ENCODE measurements around the gene TSHZ2.

Gene TSHZ2

DNA sequence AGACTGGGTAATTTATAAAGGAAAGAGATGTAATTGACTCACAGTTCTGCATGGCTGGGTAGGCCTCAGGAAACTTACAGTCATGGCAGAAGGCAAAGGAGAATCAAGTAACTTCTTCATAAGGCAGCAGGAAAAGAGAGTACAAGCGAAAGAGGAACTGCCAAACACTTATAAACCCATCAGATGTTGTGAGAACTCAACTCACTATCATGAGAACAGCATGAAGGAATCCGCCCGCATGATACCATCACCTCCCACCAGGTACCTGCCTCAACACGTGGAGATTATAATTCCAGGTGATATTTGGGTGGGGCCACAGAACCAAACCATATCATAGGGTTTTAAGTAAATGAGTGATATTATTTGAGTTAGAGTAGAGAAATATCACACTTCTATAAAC, 189.3 kb downstream of the TSHZ2 start:
- TF ChIP-seq, protein P1, sequence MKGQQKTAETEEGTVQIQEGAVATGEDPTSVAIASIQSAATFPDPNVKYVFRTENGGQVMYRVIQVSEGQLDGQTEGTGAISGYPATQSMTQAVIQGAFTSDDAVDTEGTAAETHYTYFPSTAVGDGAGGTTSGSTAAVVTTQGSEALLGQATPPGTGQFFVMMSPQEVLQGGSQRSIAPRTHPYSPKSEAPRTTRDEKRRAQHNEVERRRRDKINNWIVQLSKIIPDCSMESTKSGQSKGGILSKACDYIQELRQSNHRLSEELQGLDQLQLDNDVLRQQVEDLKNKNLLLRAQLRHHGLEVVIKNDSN (IDR thresholded peaks at IDR 0.05): no peak
- no peak for TF ChIP-seq EP300 (IDR thresholded peaks at IDR 0.05; ENCODE audit: borderline replicate concordance)

DNA sequence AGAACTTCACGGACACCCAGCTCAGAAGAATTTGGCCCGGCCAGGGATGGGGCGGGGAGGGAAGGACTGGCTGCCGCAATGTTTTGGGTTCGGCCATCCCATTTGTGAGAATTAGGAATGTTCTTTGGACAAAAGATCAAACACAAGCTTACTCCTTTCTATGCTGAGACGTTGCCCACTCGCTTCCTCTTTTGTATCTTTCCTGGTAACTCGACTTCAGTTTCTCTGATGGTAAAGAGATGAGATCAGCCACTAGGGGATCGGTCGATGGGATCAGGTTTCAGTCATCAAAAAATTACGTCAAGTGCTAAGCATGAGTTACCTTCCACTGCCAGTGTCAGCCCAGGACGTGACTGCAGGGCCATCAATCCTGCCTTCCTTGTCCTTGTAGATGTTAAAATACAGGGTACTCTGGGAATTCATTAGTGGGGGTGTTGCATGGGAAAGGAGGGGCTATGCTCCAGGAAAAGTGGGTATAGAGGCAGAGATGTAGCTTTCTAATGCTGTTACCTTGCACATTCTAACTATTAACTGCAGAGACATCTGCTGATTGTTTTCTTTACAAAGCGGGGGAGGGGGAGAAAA, 190.2 kb downstream of the TSHZ2 start:
- no peak for TF ChIP-seq YY1 (IDR thresholded peaks at IDR 0.05; ENCODE audit: low read depth)
- no peak for TF ChIP-seq TAF1 (IDR thresholded peaks at IDR 0.05; ENCODE audit: low read depth)

GRCh38 chr20:53163486-53163885, 191.3 kb downstream of the TSHZ2 start:
- TF ChIP-seq, protein P1 (IDR thresholded peaks at IDR 0.05): no peak
- TF ChIP-seq TAF1 (IDR thresholded peaks at IDR 0.05; ENCODE audit: low read depth) (no peak), CEBPB (IDR thresholded peaks at IDR 0.05) (no peak), TEAD4 (IDR thresholded peaks at IDR 0.05) (no peak), FOXM1 (IDR thresholded peaks at IDR 0.05; ENCODE audit: borderline replicate concordance, low read depth) (no peak), CREB1 (IDR thresholded peaks at IDR 0.05; ENCODE audit: low read depth) (no peak), RAD21 (IDR thresholded peaks at IDR 0.05; ENCODE audit: low read depth) (no peak), NFIC (IDR thresholded peaks at IDR 0.05) (no peak), EP300 (IDR thresholded peaks at IDR 0.05; ENCODE audit: borderline replicate concordance) (no peak), YY1 (IDR thresholded peaks at IDR 0.05; ENCODE audit: low read depth) (no peak), EGR1 (IDR thresholded peaks at IDR 0.05) (no peak)
- TF ChIP-seq, protein P2, sequence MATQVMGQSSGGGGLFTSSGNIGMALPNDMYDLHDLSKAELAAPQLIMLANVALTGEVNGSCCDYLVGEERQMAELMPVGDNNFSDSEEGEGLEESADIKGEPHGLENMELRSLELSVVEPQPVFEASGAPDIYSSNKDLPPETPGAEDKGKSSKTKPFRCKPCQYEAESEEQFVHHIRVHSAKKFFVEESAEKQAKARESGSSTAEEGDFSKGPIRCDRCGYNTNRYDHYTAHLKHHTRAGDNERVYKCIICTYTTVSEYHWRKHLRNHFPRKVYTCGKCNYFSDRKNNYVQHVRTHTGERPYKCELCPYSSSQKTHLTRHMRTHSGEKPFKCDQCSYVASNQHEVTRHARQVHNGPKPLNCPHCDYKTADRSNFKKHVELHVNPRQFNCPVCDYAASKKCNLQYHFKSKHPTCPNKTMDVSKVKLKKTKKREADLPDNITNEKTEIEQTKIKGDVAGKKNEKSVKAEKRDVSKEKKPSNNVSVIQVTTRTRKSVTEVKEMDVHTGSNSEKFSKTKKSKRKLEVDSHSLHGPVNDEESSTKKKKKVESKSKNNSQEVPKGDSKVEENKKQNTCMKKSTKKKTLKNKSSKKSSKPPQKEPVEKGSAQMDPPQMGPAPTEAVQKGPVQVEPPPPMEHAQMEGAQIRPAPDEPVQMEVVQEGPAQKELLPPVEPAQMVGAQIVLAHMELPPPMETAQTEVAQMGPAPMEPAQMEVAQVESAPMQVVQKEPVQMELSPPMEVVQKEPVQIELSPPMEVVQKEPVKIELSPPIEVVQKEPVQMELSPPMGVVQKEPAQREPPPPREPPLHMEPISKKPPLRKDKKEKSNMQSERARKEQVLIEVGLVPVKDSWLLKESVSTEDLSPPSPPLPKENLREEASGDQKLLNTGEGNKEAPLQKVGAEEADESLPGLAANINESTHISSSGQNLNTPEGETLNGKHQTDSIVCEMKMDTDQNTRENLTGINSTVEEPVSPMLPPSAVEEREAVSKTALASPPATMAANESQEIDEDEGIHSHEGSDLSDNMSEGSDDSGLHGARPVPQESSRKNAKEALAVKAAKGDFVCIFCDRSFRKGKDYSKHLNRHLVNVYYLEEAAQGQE (IDR thresholded peaks at IDR 0.05; ENCODE audit: low read depth): no peak

- TF ChIP-seq NFIC (IDR thresholded peaks at IDR 0.05) (no peak), YY1 (IDR thresholded peaks at IDR 0.05; ENCODE audit: low read depth) (no peak), EP300 (IDR thresholded peaks at IDR 0.05; ENCODE audit: borderline replicate concordance) (no peak), ZBTB7A (IDR thresholded peaks at IDR 0.05; ENCODE audit: low read depth) (no peak), TAF1 (IDR thresholded peaks at IDR 0.05; ENCODE audit: low read depth) (no peak), FOXM1 (IDR thresholded peaks at IDR 0.05; ENCODE audit: borderline replicate concordance, low read depth) (no peak), TCF12 (IDR thresholded peaks at IDR 0.05; ENCODE audit: low read depth) (no peak), CEBPB (IDR thresholded peaks at IDR 0.05) (no peak)
These were observed 191.9 kb downstream of the TSHZ2 start for GRCh38 chr20:53164072-53164471.

GRCh38 chr20:53165452-53165851, 193.3 kb downstream of the TSHZ2 start:
- no peak for TF ChIP-seq TEAD4 (IDR thresholded peaks at IDR 0.05)
- no peak for TF ChIP-seq FOXM1 (IDR thresholded peaks at IDR 0.05; ENCODE audit: borderline replicate concordance, low read depth)
- TF ChIP-seq TCF12 (IDR thresholded peaks at IDR 0.05; ENCODE audit: low read depth): no peak
- TF ChIP-seq CREB1 (IDR thresholded peaks at IDR 0.05; ENCODE audit: low read depth): no peak
- no peak for TF ChIP-seq CEBPB (IDR thresholded peaks at IDR 0.05)
- TF ChIP-seq YY1 (IDR thresholded peaks at IDR 0.05; ENCODE audit: low read depth): no peak
- no peak for TF ChIP-seq TAF1 (IDR thresholded peaks at IDR 0.05; ENCODE audit: low read depth)
- TF ChIP-seq EGR1 (IDR thresholded peaks at IDR 0.05): no peak

DNA sequence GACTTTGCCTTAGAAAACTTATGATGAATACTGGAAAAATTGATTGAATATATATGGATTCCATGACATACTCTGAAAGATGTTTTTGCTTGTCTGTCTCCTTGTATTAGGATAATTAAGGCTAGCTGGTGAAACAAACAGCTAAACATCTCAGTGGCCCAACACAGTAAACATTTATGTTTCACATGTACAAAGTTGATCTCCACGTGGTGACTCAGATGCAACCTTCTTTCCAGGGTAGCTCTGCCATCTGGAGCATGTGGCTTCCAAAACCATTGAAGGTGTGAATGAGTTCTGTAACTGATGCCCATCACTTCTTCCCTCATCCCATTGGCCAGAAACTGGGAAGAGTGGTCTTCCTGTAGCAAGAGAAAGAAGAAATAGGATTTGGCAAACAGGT, 196.3 kb downstream of the TSHZ2 start:
- TF ChIP-seq EP300 (IDR thresholded peaks at IDR 0.05; ENCODE audit: borderline replicate concordance) (no peak), FOXM1 (IDR thresholded peaks at IDR 0.05; ENCODE audit: borderline replicate concordance, low read depth) (no peak), TCF12 (IDR thresholded peaks at IDR 0.05; ENCODE audit: low read depth) (no peak), ZBTB7A (IDR thresholded peaks at IDR 0.05; ENCODE audit: low read depth) (no peak)
- TF ChIP-seq, protein P2 (IDR thresholded peaks at IDR 0.05; ENCODE audit: low read depth): no peak

- TF ChIP-seq, protein P2 (IDR thresholded peaks at IDR 0.05; ENCODE audit: low read depth): no peak
- no peak for TF ChIP-seq EGR1 (IDR thresholded peaks at IDR 0.05)
- no peak for TF ChIP-seq CREB1 (IDR thresholded peaks at IDR 0.05; ENCODE audit: low read depth)
- TF ChIP-seq TEAD4 (IDR thresholded peaks at IDR 0.05): no peak
These were observed 198.0 kb downstream of the TSHZ2 start for GRCh38 chr20:53170196-53170595.

Measured in Ishikawa (cell line).